Measurements from ENCODE around the gene ACTR3. TPM values are rescaled to one million over a fixed set of nuclear protein-coding genes. Genes with fewer than 3 reads are reported as not detected.

The ACTR3 gene
- total and polyA plus RNA-seq, 2 donors (not counting 1 experiment from before 2014, with no cell fraction given), result 64.3 to 249 TPM

DNA sequence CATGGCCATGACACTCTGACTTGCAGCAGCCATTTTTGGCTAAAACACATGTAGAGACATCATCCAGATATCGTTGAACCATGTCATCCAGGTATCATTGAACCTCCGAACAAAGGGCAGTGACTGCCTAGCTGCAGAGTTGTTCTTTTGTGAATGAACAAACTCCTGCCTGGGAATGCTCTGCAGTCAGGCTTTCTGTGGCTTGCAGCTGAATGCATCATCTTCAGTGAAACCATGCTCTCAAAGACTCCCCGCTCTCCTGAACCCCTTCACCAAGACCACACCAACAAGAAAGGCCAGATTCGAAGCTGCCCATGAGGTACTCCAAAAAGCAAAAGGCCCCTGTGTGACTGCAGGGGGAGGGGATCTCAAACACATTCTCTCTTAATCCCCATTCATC lies 118.8 kb downstream of the ACTR3 start:
- peaks cover 0 to 8% (median 0%) of the 10 kb centered on the region in 3 donors for H3K9me3 ChIP-seq (ENCODE audit: control extremely low read depth in 1 of 3, control insufficient read depth in 2 of 3, insufficient read depth in 1 of 3, low read length in 2 of 3)
- ChIA-PET CTCF (no interaction called here), POLR2A (no interaction called here)
- no peaks in the 10 kb centered on the region for H4K20me1 ChIP-seq (ENCODE audit: control insufficient read depth, insufficient read depth, low read length, poor library complexity, severe bottlenecking)
- no peak for ATAC-seq (ENCODE audit: low read depth)
- no peak overlapping the region for H3K4me3 ChIP-seq (ENCODE audit: control extremely low read depth in 1 of 5, extremely low read depth in 1 of 5, insufficient read depth in 1 of 5, low read depth in 2 of 5, low read length in 4 of 5)
- TF ChIP-seq EZH2 (IDR thresholded peaks at IDR 0.05; ENCODE audit: borderline replicate concordance, insufficient read depth, low read depth, low read length, poor library complexity, severe bottlenecking) (no peak), CTCF (IDR thresholded peaks at IDR 0.05) (no peak)
- no peaks in the 10 kb centered on the region for H3K79me2 ChIP-seq (ENCODE audit: control insufficient read depth, insufficient read depth, low read length)
- no peaks in the 10 kb centered on the region for H3K4me1 ChIP-seq (ENCODE audit: control insufficient read depth in 2 of 2, insufficient read depth in 2 of 2, low read length in 2 of 2)
- H3K9ac ChIP-seq (ENCODE audit: low read length), result no peak overlapping the region
- no peak overlapping the region for H2AFZ ChIP-seq (ENCODE audit: insufficient read depth, low read depth, low read length, poor library complexity, severe bottlenecking)
- H3K4me3 Mint-ChIP-seq, result no peak overlapping the region
- intact Hi-C loops (cut with micrococcal nuclease), result no loop called here
- H3K27me3 ChIP-seq (replicated peaks in 1 of 4; ENCODE audit: control extremely low read depth in 1 of 4, control insufficient read depth in 3 of 4, insufficient read depth in 4 of 4, low read length in 3 of 4), result no peaks in the 10 kb centered on the region
- 83% methylated on average over 2 of the region's 4 CpGs for WGBS (ENCODE audit: insufficient coverage)
- no peak overlapping the region for H3K27ac Mint-ChIP-seq
- H3K27me3 Mint-ChIP-seq, result peaks cover 10% of the 10 kb centered on the region
- no peaks in the 10 kb centered on the region for H3K36me3 ChIP-seq (replicated peaks in 1 of 2; ENCODE audit: control extremely low read depth in 1 of 2, control insufficient read depth in 1 of 2, extremely low read depth in 1 of 2, insufficient read depth in 2 of 2, low read length in 1 of 2)
- no peak overlapping the region for H3K4me2 ChIP-seq (replicated peaks; ENCODE audit: low read depth, low read length, poor library complexity, severe bottlenecking)
- no peaks in the 10 kb centered on the region for H3K9me3 Mint-ChIP-seq (ENCODE audit: insufficient read depth)
- no peak overlapping the region for H3K27ac ChIP-seq (ENCODE audit: low read length in 2 of 2)
- H3K4me1 Mint-ChIP-seq, result peaks cover 2% of the 10 kb centered on the region
- DNase-seq, result no peak

GRCh38 chr2:114009205-114009944 lies 119.5 kb downstream of the ACTR3 start:
- no peak for ATAC-seq (ENCODE audit: low read depth)
- peaks cover 2% of the 10 kb centered on the region for H3K4me1 Mint-ChIP-seq
- no peaks in the 10 kb centered on the region for H3K4me1 ChIP-seq (ENCODE audit: control insufficient read depth in 2 of 2, insufficient read depth in 2 of 2, low read length in 2 of 2)
- no peaks in the 10 kb centered on the region for H3K27me3 ChIP-seq (replicated peaks in 1 of 4; ENCODE audit: control extremely low read depth in 1 of 4, control insufficient read depth in 3 of 4, insufficient read depth in 4 of 4, low read length in 3 of 4)
- no peaks in the 10 kb centered on the region for H3K36me3 ChIP-seq (replicated peaks in 1 of 2; ENCODE audit: control extremely low read depth in 1 of 2, control insufficient read depth in 1 of 2, extremely low read depth in 1 of 2, insufficient read depth in 2 of 2, low read length in 1 of 2)
- 83% methylated on average over 3 of the region's 7 CpGs for WGBS (ENCODE audit: insufficient coverage)
- no peak overlapping the region for H3K27ac Mint-ChIP-seq
- no peak overlapping the region for H2AFZ ChIP-seq (ENCODE audit: insufficient read depth, low read depth, low read length, poor library complexity, severe bottlenecking)
- H3K9ac ChIP-seq (ENCODE audit: low read length), result no peak overlapping the region
- no peak overlapping the region for H3K4me3 ChIP-seq (ENCODE audit: control extremely low read depth in 1 of 5, extremely low read depth in 1 of 5, insufficient read depth in 1 of 5, low read depth in 2 of 5, low read length in 4 of 5)
- peaks cover 7% of the 10 kb centered on the region for H3K27me3 Mint-ChIP-seq
- H3K9me3 Mint-ChIP-seq (ENCODE audit: insufficient read depth), result no peaks in the 10 kb centered on the region
- peaks cover 0 to 8% (median 0%) of the 10 kb centered on the region in 3 donors for H3K9me3 ChIP-seq (ENCODE audit: control extremely low read depth in 1 of 3, control insufficient read depth in 2 of 3, insufficient read depth in 1 of 3, low read length in 2 of 3)
- no peak overlapping the region for H3K4me2 ChIP-seq (replicated peaks; ENCODE audit: low read depth, low read length, poor library complexity, severe bottlenecking)
- intact Hi-C loops (cut with micrococcal nuclease), result no loop called here
- no peak overlapping the region for H3K4me3 Mint-ChIP-seq
- H3K79me2 ChIP-seq (ENCODE audit: control insufficient read depth, insufficient read depth, low read length), result no peaks in the 10 kb centered on the region
- H4K20me1 ChIP-seq (ENCODE audit: control insufficient read depth, insufficient read depth, low read length, poor library complexity, severe bottlenecking), result no peaks in the 10 kb centered on the region
- ChIA-PET POLR2A (no interaction called here), CTCF (no interaction called here)
- no peak overlapping the region for H3K27ac ChIP-seq (ENCODE audit: low read length in 2 of 2)
- DNase-seq, result no peak
- TF ChIP-seq CTCF (IDR thresholded peaks at IDR 0.05) (no peak), EZH2 (IDR thresholded peaks at IDR 0.05; ENCODE audit: borderline replicate concordance, insufficient read depth, low read depth, low read length, poor library complexity, severe bottlenecking) (no peak)
